Stimulated activated memory B cell treated with anti-CD40 and anti-IgM and Interleukin-4, amounts not matched to agents 10 μg/mL and 1 μg/mL and 100 μg/mL, for 72 hours (primary cell): ENCODE results near the gene AMZ1.

Experiments used
- ATAC-seq: fragments of 150-1000 bp; cut with Tn5 transposase; 2 replicates; pipeline ENCODE4 v1.10.0; 2021
- H3K27ac Mint-ChIP-seq: one replicate; pipeline ENCODE4 v1.8.0; 2022; ENCODE audit warnings: mild to moderate bottlenecking, mixed read lengths
- H3K27me3 Mint-ChIP-seq: one replicate; pipeline ENCODE4 v1.8.0; 2022; ENCODE audit warnings: mixed read lengths
- H3K36me3 Mint-ChIP-seq: one replicate; pipeline ENCODE4 v1.8.0; 2022; ENCODE audit warnings: mixed read lengths
- H3K4me1 Mint-ChIP-seq: one replicate; pipeline ENCODE4 v1.8.0; 2022; ENCODE audit warnings: mixed read lengths
- H3K4me3 Mint-ChIP-seq: one replicate; pipeline ENCODE4 v1.8.0; 2022; ENCODE audit warnings: mild to moderate bottlenecking, moderate library complexity, mixed read lengths
- H3K9me3 Mint-ChIP-seq: one replicate; pipeline ENCODE4 v1.8.0; 2022; ENCODE audit warnings: mixed read lengths

The AMZ1 gene

DNA sequence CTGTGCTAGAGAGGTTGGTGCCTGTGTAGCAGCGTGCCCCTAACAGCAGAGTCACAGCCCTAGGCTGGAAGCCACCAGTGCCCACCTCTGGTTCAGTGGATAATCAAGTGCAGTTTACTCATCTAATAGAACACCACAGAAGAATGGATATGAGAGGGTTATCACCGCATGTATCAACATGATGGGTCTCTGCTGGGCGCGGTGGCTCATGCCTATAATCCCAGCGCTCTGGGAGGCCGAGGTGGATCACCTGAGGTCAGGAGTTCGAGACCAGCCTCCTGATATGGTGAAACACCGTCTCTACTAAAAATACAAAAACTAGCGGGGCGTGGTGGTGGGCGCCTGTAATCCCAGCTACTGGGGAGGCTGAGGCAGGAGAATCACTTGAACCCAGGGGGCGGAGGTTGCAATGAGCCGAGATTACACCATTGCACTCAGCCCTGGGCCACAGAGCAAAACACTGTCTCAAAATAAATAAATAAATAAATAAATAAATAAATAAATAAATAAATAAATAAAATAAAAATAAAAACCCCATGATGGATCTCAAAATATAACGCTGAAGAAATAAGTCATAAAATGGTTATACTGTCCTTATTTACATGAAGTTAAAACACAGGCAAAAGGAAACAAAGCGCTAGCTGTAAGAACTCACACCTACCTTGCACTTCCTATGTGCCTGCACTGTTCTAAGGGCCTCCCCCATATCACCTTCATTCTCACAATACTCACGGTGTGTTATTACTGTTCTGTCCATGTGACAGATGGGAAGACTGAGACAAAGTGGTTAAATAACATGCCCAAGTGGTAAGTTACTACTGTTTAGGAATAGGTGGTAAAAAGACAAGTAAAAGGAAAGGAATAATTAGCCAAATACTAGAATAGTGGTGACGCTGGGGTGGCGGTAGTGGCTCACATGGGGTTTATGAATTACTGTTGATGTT, 70.9 kb downstream of the AMZ1 start:
- Mint-ChIP-seq H3K27ac (peak overlapping the region; percentile 96), H3K36me3 (peaks cover 63% of the 10 kb centered on the region), H3K27me3 (no peaks in the 10 kb centered on the region), H3K9me3 (no peaks in the 10 kb centered on the region), H3K4me3 (peak overlapping the region; percentile 60), H3K4me1 (peaks cover 57% of the 10 kb centered on the region)
- ATAC-seq: no peak

DNA sequence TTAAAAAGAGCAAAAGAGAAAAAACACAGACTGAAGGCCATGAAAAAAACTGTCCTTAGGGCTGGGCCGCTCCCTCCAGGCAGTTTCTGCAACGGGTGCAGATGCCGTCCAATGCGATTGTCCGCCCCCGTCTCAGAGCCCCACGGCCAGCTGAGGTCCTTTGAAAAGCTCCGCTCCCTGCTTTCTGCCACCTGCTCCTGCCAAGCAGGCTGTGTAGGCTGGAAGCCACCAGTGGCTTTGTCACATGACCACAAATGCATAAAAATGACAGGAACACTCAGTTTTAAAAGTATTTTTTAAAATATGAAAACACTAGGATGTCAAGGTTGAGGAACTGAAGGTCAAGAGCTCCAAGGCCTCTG, 71.7 kb downstream of the AMZ1 start:
- Mint-ChIP-seq H3K9me3 (no peaks in the 10 kb centered on the region), H3K4me3 (no peak overlapping the region), H3K27ac (peak overlapping the region; percentile 45), H3K4me1 (peaks cover 52% of the 10 kb centered on the region), H3K27me3 (no peaks in the 10 kb centered on the region), H3K36me3 (peaks cover 60% of the 10 kb centered on the region)
- no peak for ATAC-seq

GRCh38 chr7:2760098-2760889, 72.3 kb downstream of the AMZ1 start:
- H3K36me3 Mint-ChIP-seq: peaks cover 54% of the 10 kb centered on the region
- peak overlapping the region; percentile 45 for H3K27ac Mint-ChIP-seq
- H3K27me3 Mint-ChIP-seq: no peaks in the 10 kb centered on the region
- H3K4me3 Mint-ChIP-seq: no peak overlapping the region
- no peaks in the 10 kb centered on the region for H3K9me3 Mint-ChIP-seq
- ATAC-seq: no peak
- H3K4me1 Mint-ChIP-seq: peaks cover 52% of the 10 kb centered on the region

- Mint-ChIP-seq H3K27me3 (no peaks in the 10 kb centered on the region), H3K27ac (peak overlapping the region; percentile 45), H3K9me3 (no peaks in the 10 kb centered on the region), H3K36me3 (peaks cover 58% of the 10 kb centered on the region), H3K4me1 (peaks cover 56% of the 10 kb centered on the region), H3K4me3 (no peak overlapping the region)
- no peak for ATAC-seq
Observed at GRCh38 chr7:2761131-2761624, 73.2 kb downstream of the AMZ1 start.

DNA sequence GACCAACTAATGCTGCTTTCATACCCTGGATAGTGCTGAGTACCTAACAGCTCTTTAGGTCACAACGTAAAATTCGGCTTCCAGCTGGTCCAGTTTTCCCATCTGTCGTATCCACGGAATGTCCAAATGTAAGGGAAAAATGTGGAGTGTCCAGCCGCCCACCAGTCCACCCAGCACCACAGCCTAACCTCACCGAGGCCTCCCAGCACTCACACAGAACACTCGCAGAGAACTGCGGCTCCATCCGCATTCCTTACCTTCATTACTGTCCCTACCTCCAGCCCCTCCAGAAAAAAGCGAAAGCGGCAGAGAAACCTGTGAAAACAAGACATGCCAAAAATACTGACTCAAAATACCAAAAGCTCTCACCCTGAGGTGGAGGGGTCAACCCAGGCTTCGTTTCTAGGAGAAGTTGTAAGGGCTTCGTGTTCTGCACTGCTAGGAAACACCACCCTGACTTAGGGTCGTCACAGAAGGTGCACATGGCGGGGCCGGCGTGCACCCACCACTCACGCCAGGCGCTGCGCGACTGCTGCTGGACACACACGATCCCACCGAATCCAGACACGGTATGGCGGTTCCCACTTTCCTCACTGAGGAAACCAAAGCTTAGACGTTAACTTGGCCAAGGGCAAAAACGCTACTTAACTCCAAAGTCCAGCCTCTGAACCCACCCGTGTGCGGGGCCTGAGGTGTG, 73.9 kb downstream of the AMZ1 start:
- Mint-ChIP-seq H3K27ac (no peak overlapping the region), H3K4me1 (peaks cover 53% of the 10 kb centered on the region), H3K36me3 (peaks cover 53% of the 10 kb centered on the region), H3K9me3 (no peaks in the 10 kb centered on the region), H3K4me3 (no peak overlapping the region), H3K27me3 (no peaks in the 10 kb centered on the region)
- ATAC-seq: no peak

- no peak for ATAC-seq
- no peaks in the 10 kb centered on the region for H3K9me3 Mint-ChIP-seq
- H3K27ac Mint-ChIP-seq: peak overlapping the region; percentile 32
- no peaks in the 10 kb centered on the region for H3K27me3 Mint-ChIP-seq
- no peak overlapping the region for H3K4me3 Mint-ChIP-seq
- peaks cover 37% of the 10 kb centered on the region for H3K4me1 Mint-ChIP-seq
- peaks cover 53% of the 10 kb centered on the region for H3K36me3 Mint-ChIP-seq
Observed at GRCh38 chr7:2763597-2763996, 75.6 kb downstream of the AMZ1 start.

GRCh38 chr7:2764621-2765020, 76.6 kb downstream of the AMZ1 start:
- Mint-ChIP-seq H3K27ac (no peak overlapping the region), H3K27me3 (no peaks in the 10 kb centered on the region), H3K36me3 (peaks cover 44% of the 10 kb centered on the region), H3K4me1 (peaks cover 27% of the 10 kb centered on the region), H3K4me3 (no peak overlapping the region), H3K9me3 (no peaks in the 10 kb centered on the region)
- no peak for ATAC-seq
